ENCODE measurements around the gene GALNT17. TPM values are rescaled to one million over a fixed set of nuclear protein-coding genes. Genes with fewer than 3 reads are reported as not detected.

The GALNT17 gene
- total RNA-seq, 1 donor: 0.36 TPM

DNA sequence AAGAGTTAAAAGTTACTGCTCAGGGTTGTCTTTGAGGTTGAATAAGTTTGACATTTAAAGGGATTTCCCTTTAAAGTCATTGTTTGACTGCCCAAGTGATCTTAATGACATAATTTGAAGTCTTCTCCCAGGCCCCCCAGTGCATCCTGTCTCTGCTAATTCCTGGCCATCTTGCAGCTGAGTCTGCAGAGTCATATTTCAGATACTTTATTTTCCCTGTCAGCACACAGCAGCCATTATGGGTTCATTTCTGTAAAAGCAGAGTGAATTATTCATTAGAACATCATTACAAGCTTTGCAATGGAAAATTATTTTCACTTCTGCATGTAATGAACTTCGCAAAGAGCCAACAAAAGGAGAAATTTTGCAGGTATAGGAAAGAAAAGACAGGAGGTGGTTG lies 536.6 kb downstream of the GALNT17 start:
- Histone ChIP-seq H3K36me3 (ENCODE audit: insufficient read depth, low read length) (no peaks in the 10 kb centered on the region), H3K27me3 (ENCODE audit: insufficient read depth, low read length) (no peaks in the 10 kb centered on the region), H3K4me2 (ENCODE audit: insufficient read depth, low read length) (no peak overlapping the region), H3K9me3 (ENCODE audit: low read depth, low read length) (no peaks in the 10 kb centered on the region), H4K20me1 (ENCODE audit: insufficient read depth, low read length) (no peaks in the 10 kb centered on the region), H2AFZ (ENCODE audit: low read length) (no peak overlapping the region), H3K4me3 (ENCODE audit: insufficient read depth, low read length) (no peak overlapping the region), H3K4me1 (ENCODE audit: insufficient read depth, low read length) (no peaks in the 10 kb centered on the region), H3K27ac (ENCODE audit: low read depth, low read length) (no peak overlapping the region), H3K79me2 (ENCODE audit: insufficient read depth, low read length) (no peaks in the 10 kb centered on the region)
- DNase-seq (ENCODE audit: insufficient read length, low spot score, missing footprints): no peak
- TF ChIP-seq, protein P1, sequence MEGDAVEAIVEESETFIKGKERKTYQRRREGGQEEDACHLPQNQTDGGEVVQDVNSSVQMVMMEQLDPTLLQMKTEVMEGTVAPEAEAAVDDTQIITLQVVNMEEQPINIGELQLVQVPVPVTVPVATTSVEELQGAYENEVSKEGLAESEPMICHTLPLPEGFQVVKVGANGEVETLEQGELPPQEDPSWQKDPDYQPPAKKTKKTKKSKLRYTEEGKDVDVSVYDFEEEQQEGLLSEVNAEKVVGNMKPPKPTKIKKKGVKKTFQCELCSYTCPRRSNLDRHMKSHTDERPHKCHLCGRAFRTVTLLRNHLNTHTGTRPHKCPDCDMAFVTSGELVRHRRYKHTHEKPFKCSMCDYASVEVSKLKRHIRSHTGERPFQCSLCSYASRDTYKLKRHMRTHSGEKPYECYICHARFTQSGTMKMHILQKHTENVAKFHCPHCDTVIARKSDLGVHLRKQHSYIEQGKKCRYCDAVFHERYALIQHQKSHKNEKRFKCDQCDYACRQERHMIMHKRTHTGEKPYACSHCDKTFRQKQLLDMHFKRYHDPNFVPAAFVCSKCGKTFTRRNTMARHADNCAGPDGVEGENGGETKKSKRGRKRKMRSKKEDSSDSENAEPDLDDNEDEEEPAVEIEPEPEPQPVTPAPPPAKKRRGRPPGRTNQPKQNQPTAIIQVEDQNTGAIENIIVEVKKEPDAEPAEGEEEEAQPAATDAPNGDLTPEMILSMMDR (IDR thresholded peaks at IDR 0.05; ENCODE audit: extremely low read depth, low read depth, low read length): no peak

DNA sequence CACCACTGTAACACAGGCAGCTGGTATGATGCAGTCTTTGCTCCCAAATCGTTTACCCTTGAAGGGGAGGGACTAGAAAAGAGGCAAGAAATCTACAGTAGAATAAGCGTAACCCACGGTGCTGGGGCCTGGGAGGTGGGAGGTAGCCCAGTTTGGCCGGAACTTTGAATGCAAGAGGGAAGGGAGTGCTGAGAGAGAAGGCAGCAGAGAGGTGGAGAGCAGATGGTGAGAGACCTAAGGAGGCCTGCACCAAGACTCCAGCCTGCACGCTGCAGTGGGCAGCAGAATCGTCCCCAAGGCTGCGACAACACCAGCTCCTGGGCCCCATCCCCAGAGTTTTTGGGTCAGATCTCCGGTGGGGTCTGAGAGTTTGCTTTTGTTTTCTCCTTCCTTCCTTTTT lies 547.5 kb downstream of the GALNT17 start:
- no peak overlapping the region for H2AFZ ChIP-seq (ENCODE audit: low read length)
- H3K4me1 ChIP-seq (ENCODE audit: insufficient read depth, low read length): no peaks in the 10 kb centered on the region
- H3K9me3 ChIP-seq (ENCODE audit: low read depth, low read length): no peaks in the 10 kb centered on the region
- H3K79me2 ChIP-seq (ENCODE audit: insufficient read depth, low read length): no peaks in the 10 kb centered on the region
- no peak overlapping the region for H3K4me2 ChIP-seq (ENCODE audit: insufficient read depth, low read length)
- H3K27ac ChIP-seq (ENCODE audit: low read depth, low read length): no peak overlapping the region
- no peaks in the 10 kb centered on the region for H4K20me1 ChIP-seq (ENCODE audit: insufficient read depth, low read length)
- TF ChIP-seq, protein P1 (IDR thresholded peaks at IDR 0.05; ENCODE audit: extremely low read depth, low read depth, low read length): no peak
- H3K36me3 ChIP-seq (ENCODE audit: insufficient read depth, low read length): no peaks in the 10 kb centered on the region
- H3K27me3 ChIP-seq (ENCODE audit: insufficient read depth, low read length): no peaks in the 10 kb centered on the region
- DNase-seq (ENCODE audit: insufficient read length, low spot score, missing footprints): no peak
- no peak overlapping the region for H3K4me3 ChIP-seq (ENCODE audit: insufficient read depth, low read length)

DNA sequence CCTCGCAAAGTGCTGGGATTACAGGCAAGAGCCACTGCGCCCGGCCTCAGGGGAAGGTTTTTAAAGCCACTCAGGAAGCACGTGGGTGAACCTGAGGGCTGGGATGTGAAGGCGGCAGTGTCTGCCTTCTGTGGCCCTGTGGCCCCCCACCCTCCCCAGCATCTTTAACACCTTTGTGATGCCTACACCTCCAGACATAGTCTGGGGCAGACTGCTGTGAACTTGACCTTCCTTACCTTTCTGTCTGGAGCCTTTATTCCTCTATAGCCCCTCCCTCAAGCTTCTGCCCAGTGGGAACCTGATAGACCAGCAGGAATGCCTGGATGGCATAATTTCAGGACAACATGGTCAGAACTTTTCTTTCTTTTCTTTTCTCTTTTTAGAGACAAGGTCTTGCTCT lies 550.2 kb downstream of the GALNT17 start:
- no peak overlapping the region for H2AFZ ChIP-seq (ENCODE audit: low read length)
- no peak for DNase-seq (ENCODE audit: insufficient read length, low spot score, missing footprints)
- H3K4me3 ChIP-seq (ENCODE audit: insufficient read depth, low read length): no peak overlapping the region
- no peaks in the 10 kb centered on the region for H3K79me2 ChIP-seq (ENCODE audit: insufficient read depth, low read length)
- no peaks in the 10 kb centered on the region for H3K27me3 ChIP-seq (ENCODE audit: insufficient read depth, low read length)
- no peaks in the 10 kb centered on the region for H3K4me1 ChIP-seq (ENCODE audit: insufficient read depth, low read length)
- no peak overlapping the region for H3K4me2 ChIP-seq (ENCODE audit: insufficient read depth, low read length)
- TF ChIP-seq, protein P1 (IDR thresholded peaks at IDR 0.05; ENCODE audit: extremely low read depth, low read depth, low read length): no peak
- no peaks in the 10 kb centered on the region for H3K36me3 ChIP-seq (ENCODE audit: insufficient read depth, low read length)
- H3K27ac ChIP-seq (ENCODE audit: low read depth, low read length): no peak overlapping the region
- no peaks in the 10 kb centered on the region for H3K9me3 ChIP-seq (ENCODE audit: low read depth, low read length)
- H4K20me1 ChIP-seq (ENCODE audit: insufficient read depth, low read length): no peaks in the 10 kb centered on the region

DNA sequence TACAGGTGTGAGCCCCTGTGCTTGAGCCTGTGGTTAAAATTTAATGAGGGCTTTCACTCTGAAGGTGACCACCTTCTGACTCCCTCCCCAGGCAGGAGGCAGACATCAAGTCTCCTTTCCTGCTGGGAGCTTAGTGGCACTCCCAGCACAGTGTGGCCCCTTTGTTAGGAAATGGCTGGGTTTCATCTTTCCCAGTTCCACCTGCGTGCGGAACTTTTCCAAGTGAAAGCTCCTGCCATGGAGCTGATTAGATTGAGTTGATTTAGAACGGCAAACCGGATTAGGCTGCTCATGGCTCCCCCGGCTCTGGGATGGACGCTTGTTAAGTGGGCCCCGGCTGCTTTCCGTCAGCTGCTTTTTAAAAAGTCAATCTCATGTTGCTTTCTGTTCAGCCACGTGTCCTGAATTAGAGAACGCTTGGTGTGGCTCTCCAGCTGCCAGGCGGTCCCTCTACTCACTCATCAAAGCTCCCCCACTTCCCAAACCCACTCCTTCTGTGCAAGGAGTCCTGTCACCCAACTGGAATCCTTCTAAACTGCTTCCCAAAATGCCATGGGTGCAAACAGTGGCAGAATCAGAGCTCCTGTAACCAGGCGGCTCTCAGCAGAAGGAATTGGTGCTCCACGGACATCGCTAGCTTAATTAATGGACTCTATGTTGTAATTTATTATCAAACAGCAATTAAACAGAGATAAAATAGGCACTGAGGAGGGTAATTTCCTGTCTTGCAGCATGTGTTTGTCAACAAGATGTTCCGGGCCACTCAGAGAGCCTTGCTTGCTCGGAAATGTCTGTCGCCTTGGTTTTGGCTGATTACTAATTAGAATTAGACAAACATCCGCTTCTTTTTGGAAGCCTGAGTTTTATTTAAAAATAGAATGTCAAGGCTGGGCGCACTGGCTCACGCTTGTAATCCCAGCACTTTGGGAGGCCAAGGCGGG lies 551.2 kb downstream of the GALNT17 start:
- Histone ChIP-seq H3K4me3 (ENCODE audit: insufficient read depth, low read length) (no peak overlapping the region), H3K9me3 (ENCODE audit: low read depth, low read length) (no peaks in the 10 kb centered on the region), H3K27ac (ENCODE audit: low read depth, low read length) (no peak overlapping the region), H3K79me2 (ENCODE audit: insufficient read depth, low read length) (no peaks in the 10 kb centered on the region), H3K4me1 (ENCODE audit: insufficient read depth, low read length) (no peaks in the 10 kb centered on the region), H3K4me2 (ENCODE audit: insufficient read depth, low read length) (no peak overlapping the region), H4K20me1 (ENCODE audit: insufficient read depth, low read length) (no peaks in the 10 kb centered on the region), H3K27me3 (ENCODE audit: insufficient read depth, low read length) (no peaks in the 10 kb centered on the region), H3K36me3 (ENCODE audit: insufficient read depth, low read length) (no peaks in the 10 kb centered on the region), H2AFZ (ENCODE audit: low read length) (no peak overlapping the region)
- TF ChIP-seq, protein P1 (IDR thresholded peaks at IDR 0.05; ENCODE audit: extremely low read depth, low read depth, low read length): no peak
- no peak for DNase-seq (ENCODE audit: insufficient read length, low spot score, missing footprints)
